Measurements from ENCODE around the gene OIP5.

DNA sequence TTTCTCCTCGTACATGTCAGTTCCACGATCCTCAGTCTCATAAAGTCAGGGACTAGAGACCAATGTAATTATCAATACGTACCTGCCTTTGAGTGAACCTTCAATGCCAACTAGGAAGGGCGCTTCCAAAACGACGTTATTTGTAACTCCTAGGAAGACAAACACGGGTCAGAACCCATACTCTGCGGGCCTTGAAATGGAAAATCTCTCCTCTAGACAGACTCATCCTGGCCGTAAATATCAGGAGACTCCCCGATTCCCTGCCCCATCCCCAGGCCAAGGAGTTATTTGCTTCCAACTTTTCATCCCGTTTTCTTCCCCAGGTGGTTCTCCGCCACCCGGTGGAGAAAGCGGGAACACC is 578 bp downstream of the OIP5 start:
- TF ChIP-seq POLR2A (IDR thresholded peaks at IDR 0.05; ENCODE audit: low read depth, low read length), result no peak
- no peak for TF ChIP-seq TAF1 (IDR thresholded peaks at IDR 0.05; ENCODE audit: low read depth, low read length)
- no peak for TF ChIP-seq POLR2AphosphoS5 (IDR thresholded peaks at IDR 0.05; ENCODE audit: low read depth, low read length)
- no peak for TF ChIP-seq PAX5 (IDR thresholded peaks at IDR 0.05; ENCODE audit: insufficient read depth, low read length, severe bottlenecking)
- no peak for TF ChIP-seq SPI1 (IDR thresholded peaks at IDR 0.05; ENCODE audit: low read depth, low read length)
